Type B pancreatic cell (in vitro differentiated cells): ENCODE measurements around the gene MYO9A. TPM values are rescaled to one million over a fixed set of nuclear protein-coding genes. Genes with fewer than 3 reads are reported as not detected.

ENCODE experiments used
- DNase-seq: peaks from one replicate; pipeline ENCODE4 v3.0.0; 2021; ENCODE audit warnings: mixed read lengths; ENCODE audit not compliant: unreplicated experiment; ENCODE audit errors: extremely low spot score
- H3K27ac Mint-ChIP-seq: 2 replicates; pipeline ENCODE4 v1.8.0; 2021; ENCODE audit warnings: mild to moderate bottlenecking, mixed read lengths
- H3K27me3 Mint-ChIP-seq: 2 replicates; pipeline ENCODE4 v1.8.0; 2021; ENCODE audit warnings: mixed read lengths
- H3K36me3 Mint-ChIP-seq: 2 replicates; pipeline ENCODE4 v1.8.0; 2021; ENCODE audit warnings: mixed read lengths
- H3K4me1 Mint-ChIP-seq: one replicate; pipeline ENCODE4 v1.8.0; 2021; ENCODE audit warnings: mixed read lengths; ENCODE audit not compliant: unreplicated experiment
- H3K4me3 Mint-ChIP-seq: 2 replicates; pipeline ENCODE4 v1.8.0; 2021; ENCODE audit warnings: mild to moderate bottlenecking, mixed read lengths
- H3K9me3 Mint-ChIP-seq: 2 replicates; pipeline ENCODE4 v1.8.0; 2021; ENCODE audit warnings: mixed read lengths
- long read RNA-seq: library from polyadenylated mRNA; unstranded; transcript quantifications from one replicate; pipeline ENCODE4 v2.0.0, GENCODE V29; 2020
- total RNA-seq: library from RNA; stranded (reverse); gene quantifications from 2 replicates; pipeline ENCODE4 v1.2.1, GENCODE V29; 2021; ENCODE audit warnings: low replicate concordance
- TF ChIP-seq, protein P1 (sequence below): fragments of 200-600 bp; sonication (generic); conservative IDR thresholded peaks from 2 replicates; pipeline ENCODE4 v1.5.0; 2021; ENCODE audit warnings: antibody characterized with exemption, mild to moderate bottlenecking

The MYO9A gene, protein sequence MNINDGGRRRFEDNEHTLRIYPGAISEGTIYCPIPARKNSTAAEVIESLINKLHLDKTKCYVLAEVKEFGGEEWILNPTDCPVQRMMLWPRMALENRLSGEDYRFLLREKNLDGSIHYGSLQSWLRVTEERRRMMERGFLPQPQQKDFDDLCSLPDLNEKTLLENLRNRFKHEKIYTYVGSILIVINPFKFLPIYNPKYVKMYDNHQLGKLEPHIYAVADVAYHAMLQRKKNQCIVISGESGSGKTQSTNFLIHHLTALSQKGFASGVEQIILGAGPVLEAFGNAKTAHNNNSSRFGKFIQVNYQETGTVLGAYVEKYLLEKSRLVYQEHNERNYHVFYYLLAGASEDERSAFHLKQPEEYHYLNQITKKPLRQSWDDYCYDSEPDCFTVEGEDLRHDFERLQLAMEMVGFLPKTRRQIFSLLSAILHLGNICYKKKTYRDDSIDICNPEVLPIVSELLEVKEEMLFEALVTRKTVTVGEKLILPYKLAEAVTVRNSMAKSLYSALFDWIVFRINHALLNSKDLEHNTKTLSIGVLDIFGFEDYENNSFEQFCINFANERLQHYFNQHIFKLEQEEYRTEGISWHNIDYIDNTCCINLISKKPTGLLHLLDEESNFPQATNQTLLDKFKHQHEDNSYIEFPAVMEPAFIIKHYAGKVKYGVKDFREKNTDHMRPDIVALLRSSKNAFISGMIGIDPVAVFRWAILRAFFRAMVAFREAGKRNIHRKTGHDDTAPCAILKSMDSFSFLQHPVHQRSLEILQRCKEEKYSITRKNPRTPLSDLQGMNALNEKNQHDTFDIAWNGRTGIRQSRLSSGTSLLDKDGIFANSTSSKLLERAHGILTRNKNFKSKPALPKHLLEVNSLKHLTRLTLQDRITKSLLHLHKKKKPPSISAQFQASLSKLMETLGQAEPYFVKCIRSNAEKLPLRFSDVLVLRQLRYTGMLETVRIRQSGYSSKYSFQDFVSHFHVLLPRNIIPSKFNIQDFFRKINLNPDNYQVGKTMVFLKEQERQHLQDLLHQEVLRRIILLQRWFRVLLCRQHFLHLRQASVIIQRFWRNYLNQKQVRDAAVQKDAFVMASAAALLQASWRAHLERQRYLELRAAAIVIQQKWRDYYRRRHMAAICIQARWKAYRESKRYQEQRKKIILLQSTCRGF (N-terminal part only)
- total RNA-seq = 42.4 and 43.4 TPM in 2 replicates
- long read RNA-seq, partial matches to known transcripts = 22 of 38 reads
- long read RNA-seq, other reads (novel, unspliced or antisense) = 16 of 38 reads

DNA sequence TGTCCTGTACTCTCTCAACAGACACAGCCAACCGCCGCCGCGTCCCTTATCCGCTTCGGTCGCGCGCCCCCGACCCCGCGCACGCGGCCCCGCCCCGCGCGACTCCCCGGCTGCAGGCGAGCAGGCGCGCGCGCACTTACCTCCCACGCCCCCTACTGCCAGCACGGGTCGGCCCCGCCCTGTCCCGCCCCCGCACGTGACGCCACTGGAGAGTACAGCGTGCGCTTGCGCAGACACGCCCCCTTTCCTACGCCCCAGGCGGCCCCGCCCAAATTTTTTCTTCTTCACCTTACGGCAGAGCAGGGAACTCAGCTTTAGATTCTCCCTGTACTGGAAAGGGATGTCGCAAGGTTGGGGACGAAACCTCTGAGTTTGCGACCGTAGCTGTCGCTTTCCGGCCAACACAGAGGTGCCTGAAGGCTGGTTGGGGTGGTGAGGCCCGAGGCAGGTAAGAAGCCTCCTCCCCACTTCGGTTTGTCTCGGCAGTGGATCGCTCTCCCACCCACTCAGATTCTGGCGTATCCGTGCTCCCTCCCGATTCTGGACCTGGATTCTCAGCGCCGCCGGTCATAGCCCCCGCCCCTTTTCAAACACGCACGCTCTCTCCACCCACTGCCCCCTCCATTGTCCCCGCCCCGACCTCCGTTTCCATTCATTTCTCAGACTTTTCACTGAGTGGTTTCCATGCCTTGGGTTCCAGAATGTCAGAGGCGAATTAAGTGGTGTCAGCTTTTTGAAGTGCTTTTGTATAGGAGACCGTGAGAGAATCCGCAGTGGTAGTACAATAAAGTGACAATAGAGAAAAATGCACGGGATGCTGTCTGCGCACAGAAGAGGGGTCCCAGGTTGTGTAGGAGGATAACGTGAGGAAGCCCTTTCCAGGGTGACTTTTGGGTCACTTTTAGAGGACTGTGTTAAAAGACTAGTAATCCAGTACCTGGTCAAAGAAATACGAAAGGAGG, at the start of gene MYO9A, which contains the start of gene SENP8:
Gene MYO9A (minus strand): TSS at position 134 of the 962 bp plus-strand sequence. CDS start 71,587 bp downstream, outside the sequence.
Gene SENP8 (plus strand): TSS at position 387 of the 962 bp plus-strand sequence. CDS start 21,221 bp downstream, outside the sequence.
- Mint-ChIP-seq H3K27me3 (no peaks in the 10 kb centered on the region), H3K4me1 (peaks cover 36% of the 10 kb centered on the region), H3K36me3 (no peaks in the 10 kb centered on the region), H3K9me3 (no peaks in the 10 kb centered on the region), H3K4me3 (peak within 1 kb of the TSS; percentile 99), H3K27ac (peak within 1 kb of the TSS; percentile 99)
- TF ChIP-seq, protein P1, sequence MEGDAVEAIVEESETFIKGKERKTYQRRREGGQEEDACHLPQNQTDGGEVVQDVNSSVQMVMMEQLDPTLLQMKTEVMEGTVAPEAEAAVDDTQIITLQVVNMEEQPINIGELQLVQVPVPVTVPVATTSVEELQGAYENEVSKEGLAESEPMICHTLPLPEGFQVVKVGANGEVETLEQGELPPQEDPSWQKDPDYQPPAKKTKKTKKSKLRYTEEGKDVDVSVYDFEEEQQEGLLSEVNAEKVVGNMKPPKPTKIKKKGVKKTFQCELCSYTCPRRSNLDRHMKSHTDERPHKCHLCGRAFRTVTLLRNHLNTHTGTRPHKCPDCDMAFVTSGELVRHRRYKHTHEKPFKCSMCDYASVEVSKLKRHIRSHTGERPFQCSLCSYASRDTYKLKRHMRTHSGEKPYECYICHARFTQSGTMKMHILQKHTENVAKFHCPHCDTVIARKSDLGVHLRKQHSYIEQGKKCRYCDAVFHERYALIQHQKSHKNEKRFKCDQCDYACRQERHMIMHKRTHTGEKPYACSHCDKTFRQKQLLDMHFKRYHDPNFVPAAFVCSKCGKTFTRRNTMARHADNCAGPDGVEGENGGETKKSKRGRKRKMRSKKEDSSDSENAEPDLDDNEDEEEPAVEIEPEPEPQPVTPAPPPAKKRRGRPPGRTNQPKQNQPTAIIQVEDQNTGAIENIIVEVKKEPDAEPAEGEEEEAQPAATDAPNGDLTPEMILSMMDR = no peak
- peak; percentile 99 for DNase-seq

DNA sequence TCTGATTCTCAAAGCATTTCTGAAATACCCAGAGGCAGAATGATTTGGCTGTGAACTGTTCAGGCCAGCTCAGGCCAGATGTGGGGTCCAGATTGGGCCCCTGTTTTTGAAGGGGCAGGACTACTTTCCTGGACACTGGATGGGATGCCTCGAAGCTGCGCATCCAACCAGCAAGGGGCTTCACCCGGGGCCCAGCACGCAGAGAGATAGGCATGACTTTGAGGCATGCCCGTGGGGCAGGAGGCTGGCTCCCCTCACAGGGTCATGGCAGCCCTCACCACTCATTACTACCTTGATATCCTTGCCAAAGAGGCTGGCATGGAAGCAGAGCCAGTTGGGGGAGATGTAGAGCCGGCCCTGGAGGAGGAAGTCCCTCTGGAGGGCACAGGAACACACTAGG, 49.5 kb upstream of the MYO9A start:
- Mint-ChIP-seq H3K4me1 (peaks cover 12% of the 10 kb centered on the region), H3K27ac (peak overlapping the region; percentile 92), H3K4me3 (no peak overlapping the region), H3K27me3 (no peaks in the 10 kb centered on the region), H3K36me3 (no peaks in the 10 kb centered on the region), H3K9me3 (no peaks in the 10 kb centered on the region)
- TF ChIP-seq, protein P1 = no peak
- no peak for DNase-seq

DNA sequence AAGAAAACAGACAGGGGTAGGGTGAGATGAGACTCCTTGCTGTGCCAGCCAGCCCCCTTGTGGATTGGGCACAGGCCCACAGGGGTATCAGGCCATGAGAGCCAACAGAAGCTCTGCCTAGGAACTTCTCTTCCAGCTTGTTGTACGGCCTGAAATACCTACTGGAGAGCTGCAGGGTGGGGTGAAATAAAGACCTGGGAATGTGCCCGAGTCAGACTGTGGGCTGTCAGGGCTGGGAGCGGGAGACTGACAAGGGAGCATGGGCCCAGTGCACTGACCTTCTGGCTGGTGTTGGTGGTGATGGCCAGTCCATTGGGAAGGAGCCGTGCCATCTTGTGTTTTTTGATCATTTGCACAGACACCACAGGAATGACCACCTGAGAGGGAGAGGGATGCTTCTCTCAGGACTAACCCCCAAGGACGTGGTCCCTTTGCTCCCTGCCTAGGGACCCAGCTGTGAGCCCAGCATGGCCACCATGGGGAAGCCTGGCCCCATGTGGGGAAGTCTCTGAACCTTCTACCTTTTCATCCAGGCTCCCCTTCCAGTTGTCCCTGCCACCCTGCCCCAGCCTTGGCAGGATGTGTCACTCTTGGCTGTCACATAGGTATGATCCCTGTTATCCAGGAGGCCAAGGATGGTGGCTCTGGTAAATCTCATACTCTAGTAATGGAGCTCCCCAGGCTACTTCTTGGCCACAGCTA, 48.9 kb upstream of the MYO9A start:
- no peaks in the 10 kb centered on the region for H3K36me3 Mint-ChIP-seq
- no peak for DNase-seq
- TF ChIP-seq, protein P1 = no peak
- no peaks in the 10 kb centered on the region for H3K27me3 Mint-ChIP-seq
- no peaks in the 10 kb centered on the region for H3K9me3 Mint-ChIP-seq
- peaks cover 12% of the 10 kb centered on the region for H3K4me1 Mint-ChIP-seq
- H3K27ac Mint-ChIP-seq = peak overlapping the region; percentile 92
- no peak overlapping the region for H3K4me3 Mint-ChIP-seq

DNA sequence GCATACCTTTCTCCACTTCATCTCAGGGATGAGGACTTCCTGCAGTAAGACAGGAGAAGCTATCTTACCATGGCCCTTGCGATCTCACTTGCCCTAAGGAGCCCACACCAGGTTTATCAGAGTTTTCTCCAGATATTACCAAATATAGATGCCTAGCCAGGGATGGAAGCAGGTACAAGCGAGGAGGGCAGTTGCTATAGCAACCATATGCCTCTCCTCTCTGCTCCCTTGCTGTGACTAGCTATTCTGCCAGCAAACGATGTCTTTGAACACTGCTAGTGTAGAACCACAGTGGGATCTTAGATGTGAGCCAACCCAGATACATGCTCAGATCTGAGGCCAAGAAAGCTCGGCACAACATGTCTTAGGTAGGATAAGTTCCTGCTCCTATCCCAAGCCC, 45.8 kb upstream of the MYO9A start:
- no peak overlapping the region for H3K27ac Mint-ChIP-seq
- no peaks in the 10 kb centered on the region for H3K9me3 Mint-ChIP-seq
- no peaks in the 10 kb centered on the region for H3K36me3 Mint-ChIP-seq
- H3K4me3 Mint-ChIP-seq = no peak overlapping the region
- H3K27me3 Mint-ChIP-seq = no peaks in the 10 kb centered on the region
- peaks cover 6% of the 10 kb centered on the region for H3K4me1 Mint-ChIP-seq
- TF ChIP-seq, protein P1 = no peak
- DNase-seq = no peak
